Cardiac septum (tissue), 1 donor: ENCODE results near the gene HES2. TPM values are rescaled to one million over a fixed set of nuclear protein-coding genes. Genes with fewer than 3 reads are reported as not detected.

ENCODE experiments used
- DNase-seq: peaks from one replicate; pipeline ENCODE4 v3.0.0-alpha.2; 2020; ENCODE audit warnings: low spot score
- intact Hi-C: fragments of 100-400 bp; cut with DNase I; formaldehyde crosslinking; loops from one replicate; pipeline ENCODE4 v1.14.0; 2022
- total RNA-seq: library from RNA; stranded (reverse); fragmentation: NEBNext Ultra II Directional; extraction: Animal tissue kit (Norgen Biotek cat#: 25700); gene quantifications from one replicate; pipeline ENCODE4 v1.2.1, GENCODE V29; 2021
- donor health status: DM: no; HTN: no; CAD: no.

Gene HES2
- total RNA-seq, 1 donor from 2014 or later, result not detected

GRCh38 chr1:6424000-6424565 lies 4.4 kb upstream of the HES2 start:
- intact Hi-C loops, result no loop called here
- DNase-seq, result no peak

- intact Hi-C loops, result no loop called here
- no peak for DNase-seq
Measured at GRCh38 chr1:6423321-6423999, 3.7 kb upstream of the HES2 start.

- intact Hi-C loops, result no loop called here
Measured at GRCh38 chr1:6421266-6421665, 1.5 kb upstream of the HES2 start.

GRCh38 chr1:6420454-6421042 lies 829 bp upstream of the HES2 start:
- intact Hi-C loops, result no loop called here
- DNase-seq, result no peak

More at GRCh38 chr1:6421266-6421665, 1.5 kb upstream of the HES2 start:
- DNase-seq, result no peak

- DNase-seq, result no peak
- intact Hi-C loops, result no loop called here
Measured at GRCh38 chr1:6419397-6419803, 319 bp downstream of the HES2 start.

GRCh38 chr1:6418668-6419396 lies 887 bp downstream of the HES2 start:
- intact Hi-C loops, result no loop called here
- DNase-seq, result no peak

GRCh38 chr1:6417961-6418667 lies 1.6 kb downstream of the HES2 start:
- intact Hi-C loops, result no loop called here
- DNase-seq, result no peak

GRCh38 chr1:6416906-6417305 lies 2.8 kb downstream of the HES2 start:
- DNase-seq, result no peak
- intact Hi-C loops, result no loop called here

GRCh38 chr1:6416295-6416656 lies 3.4 kb downstream of the HES2 start:
- DNase-seq, result no peak
- intact Hi-C loops, result no loop called here

GRCh38 chr1:6414881-6415626 lies 4.7 kb downstream of the HES2 start:
- intact Hi-C loops, result no loop called here
- DNase-seq, result no peak

- intact Hi-C loops, result no loop called here
- DNase-seq, result no peak
Measured at GRCh38 chr1:6414443-6414844, 5.3 kb downstream of the HES2 start.

GRCh38 chr1:6412896-6413295 lies 6.8 kb downstream of the HES2 start:
- intact Hi-C loops, result no loop called here
- no peak for DNase-seq

GRCh38 chr1:6410248-6410893 lies 9.3 kb downstream of the HES2 start:
- intact Hi-C loops, result no loop called here
- no peak for DNase-seq

GRCh38 chr1:6409733-6410132 lies 10.0 kb downstream of the HES2 start:
- no peak for DNase-seq
- intact Hi-C loops, result loop anchor here (10.0 kb wide), 1 partner anchor 355 kb away; no protein-coding TSS in a partner anchor

GRCh38 chr1:6409053-6409452 lies 10.7 kb downstream of the HES2 start:
- no peak for DNase-seq
- intact Hi-C loops, result loop anchor here (10.0 kb wide), 1 partner anchor 354 kb away; no protein-coding TSS in a partner anchor

GRCh38 chr1:6408023-6408422 lies 11.7 kb downstream of the HES2 start:
- DNase-seq, result no peak
- intact Hi-C loops, result loop anchor here (10.0 kb wide), 1 partner anchor 353 kb away; no protein-coding TSS in a partner anchor

- intact Hi-C loops, result loop anchor here (5.0 to 10.0 kb wide), 2 partner anchors 54 to 347 kb away; no protein-coding TSS in a partner anchor
- no peak for DNase-seq
Measured at GRCh38 chr1:6401673-6402072, 18.0 kb downstream of the HES2 start.

GRCh38 chr1:6399294-6399693 lies 20.4 kb downstream of the HES2 start:
- no peak for DNase-seq
- intact Hi-C loops, result no loop called here
